HEK293 (cell line): ENCODE results near the gene OTUB2.

Source experiments
- CTCF ChIA-PET: fragments of 350-600 bp; formaldehyde crosslinking; extraction: SDS; loops from one replicate; lab custom pipeline; 2021; ENCODE audit warnings: antibody characterized with exemption; lab: Yijun Ruan, JAX
- POLR2A ChIA-PET: fragments of 300-600 bp; formaldehyde crosslinking; extraction: SDS; loops from one replicate; lab custom pipeline; 2020; ENCODE audit warnings: antibody characterized with exemption, inconsistent platforms; lab: Yijun Ruan, JAX
- H3K27ac ChIP-seq: fragments of 200-500 bp; sonication (Bioruptor generic); 2 replicates; pipeline ENCODE4 v1.5.1; 2014; ENCODE audit warnings: low read depth, low read length, control low read depth, inconsistent platforms; ENCODE audit errors: extremely low read depth
- H3K36me3 ChIP-seq, 2 experiments: fragments of 200-500 bp in 1 of 2; sonication (Bioruptor generic) in 1 of 2; 1 replicate in 1 of 2; 2 replicates in 1 of 2; pipeline ENCODE4 v1.5.1; 2014 to 2017; ENCODE audit warnings: inconsistent platforms in 2 of 2, low read length in 2 of 2; ENCODE audit not compliant: control insufficient read depth in 2 of 2, insufficient read depth in 1 of 2
- H3K4me1 ChIP-seq: fragments of 200-500 bp; sonication (Bioruptor generic); 2 replicates; pipeline ENCODE4 v1.5.1; 2014; ENCODE audit warnings: mild to moderate bottlenecking, low read length, inconsistent platforms; ENCODE audit not compliant: control insufficient read depth, insufficient read depth
- H3K4me3 ChIP-seq: 2 replicates; pipeline ENCODE4 v1.5.1; 2011; ENCODE audit warnings: low read depth, mild to moderate bottlenecking, control low read depth, low read length, moderate library complexity
- H3K9me3 ChIP-seq: fragments of 200-500 bp; sonication (Bioruptor generic); 2 replicates; pipeline ENCODE4 v1.5.1; 2014; ENCODE audit warnings: low read depth, low read length, inconsistent platforms; ENCODE audit not compliant: control insufficient read depth, insufficient read depth
- GLI2 ChIP-seq: fragments of 450-650 bp; formaldehyde crosslinking; IDR thresholded peaks from 2 replicates; pipeline ENCODE4; 2017; ENCODE audit warnings: missing biosample characterization, missing genetic modification characterization, low read depth, borderline replicate concordance
- KLF10 ChIP-seq: fragments of 450-650 bp; IDR thresholded peaks from 2 replicates; pipeline ENCODE4 v1.5.1; 2018; ENCODE audit warnings: missing biosample characterization, mild to moderate bottlenecking, missing genetic modification characterization
- RBAK ChIP-seq: fragments of 450-650 bp; formaldehyde crosslinking; IDR thresholded peaks from 2 replicates; pipeline ENCODE4 v1.5.1; 2016; ENCODE audit warnings: missing biosample characterization, missing genetic modification characterization
- SETDB1 ChIP-seq: IDR thresholded peaks from one replicate; pipeline ENCODE4 v1.6.1; 2017; ENCODE audit warnings: mild to moderate bottlenecking, low read length, moderate library complexity, mixed read lengths; ENCODE audit not compliant: insufficient read length
- ZBTB7A ChIP-seq: fragments of 450-650 bp; formaldehyde crosslinking; IDR thresholded peaks from 2 replicates; pipeline ENCODE4 v1.5.1; 2016; ENCODE audit warnings: low read depth, missing biosample characterization, missing genetic modification characterization
- ZNF112 ChIP-seq: fragments of 450-650 bp; formaldehyde crosslinking; IDR thresholded peaks from 2 replicates; pipeline ENCODE4 v1.5.0; 2017; ENCODE audit warnings: missing biosample characterization, missing genetic modification characterization
- ZNF138 ChIP-seq: fragments of 450-650 bp; formaldehyde crosslinking; IDR thresholded peaks from 2 replicates; pipeline ENCODE4 v1.5.1; 2016; ENCODE audit warnings: missing biosample characterization, missing genetic modification characterization, borderline replicate concordance
- ZNF184 ChIP-seq: fragments of 450-650 bp; IDR thresholded peaks from 2 replicates; pipeline ENCODE4 v1.5.1; 2018; ENCODE audit warnings: missing biosample characterization, mild to moderate bottlenecking, missing genetic modification characterization
- ZNF350 ChIP-seq: fragments of 450-650 bp; formaldehyde crosslinking; IDR thresholded peaks from 2 replicates; pipeline ENCODE4 v1.5.0; 2017; ENCODE audit warnings: missing biosample characterization, mild to moderate bottlenecking, missing genetic modification characterization
- ZNF37A ChIP-seq: fragments of 450-650 bp; IDR thresholded peaks from 2 replicates; pipeline ENCODE4 v1.5.1; 2018; ENCODE audit warnings: missing biosample characterization, missing genetic modification characterization
- ZNF544 ChIP-seq: fragments of 450-650 bp; formaldehyde crosslinking; IDR thresholded peaks from 2 replicates; pipeline ENCODE4 v1.5.0; 2017; ENCODE audit warnings: missing biosample characterization, missing genetic modification characterization
- ZNF571 ChIP-seq: fragments of 450-650 bp; formaldehyde crosslinking; IDR thresholded peaks from 2 replicates; pipeline ENCODE4 v1.5.0; 2017; ENCODE audit warnings: missing biosample characterization, missing genetic modification characterization
- ZNF585B ChIP-seq: fragments of 450-650 bp; formaldehyde crosslinking; IDR thresholded peaks from 2 replicates; pipeline ENCODE4 v1.5.1; 2016; ENCODE audit warnings: missing biosample characterization, missing genetic modification characterization
- ZNF600 ChIP-seq: fragments of 450-650 bp; formaldehyde crosslinking; IDR thresholded peaks from 2 replicates; pipeline ENCODE4 v1.5.1; 2016; ENCODE audit warnings: missing biosample characterization, missing genetic modification characterization
- ZNF624 ChIP-seq: fragments of 450-650 bp; formaldehyde crosslinking; IDR thresholded peaks from 2 replicates; pipeline ENCODE4 v1.5.1; 2017; ENCODE audit warnings: missing biosample characterization, missing genetic modification characterization
- ZNF629 ChIP-seq: fragments of 450-650 bp; formaldehyde crosslinking; IDR thresholded peaks from 2 replicates; pipeline ENCODE4 v1.5.1; 2017; ENCODE audit warnings: missing biosample characterization, missing genetic modification characterization
- ZNF660 ChIP-seq: fragments of 450-650 bp; IDR thresholded peaks from 2 replicates; pipeline ENCODE4 v1.5.1; 2018; ENCODE audit warnings: missing biosample characterization, mild to moderate bottlenecking, missing genetic modification characterization
- ZSCAN16 ChIP-seq: fragments of 450-650 bp; formaldehyde crosslinking; IDR thresholded peaks from 2 replicates; pipeline ENCODE4 v1.5.1; 2016; ENCODE audit warnings: missing biosample characterization, missing genetic modification characterization
- TF ChIP-seq, protein P1 (sequence below): fragments of 450-650 bp; formaldehyde crosslinking; IDR thresholded peaks from 2 replicates; pipeline ENCODE4 v1.5.1; 2016; ENCODE audit warnings: missing biosample characterization, missing genetic modification characterization, borderline replicate concordance
- TF ChIP-seq, protein P2 (sequence below): fragments of 450-650 bp; formaldehyde crosslinking; IDR thresholded peaks from 2 replicates; pipeline ENCODE4 v1.5.1; 2016; ENCODE audit warnings: missing biosample characterization, missing genetic modification characterization
- TF ChIP-seq, protein P3 (sequence below): fragments of 450-650 bp; formaldehyde crosslinking; IDR thresholded peaks from 2 replicates; pipeline ENCODE4 v1.5.1; 2016; ENCODE audit warnings: missing biosample characterization, missing genetic modification characterization

Gene OTUB2

DNA sequence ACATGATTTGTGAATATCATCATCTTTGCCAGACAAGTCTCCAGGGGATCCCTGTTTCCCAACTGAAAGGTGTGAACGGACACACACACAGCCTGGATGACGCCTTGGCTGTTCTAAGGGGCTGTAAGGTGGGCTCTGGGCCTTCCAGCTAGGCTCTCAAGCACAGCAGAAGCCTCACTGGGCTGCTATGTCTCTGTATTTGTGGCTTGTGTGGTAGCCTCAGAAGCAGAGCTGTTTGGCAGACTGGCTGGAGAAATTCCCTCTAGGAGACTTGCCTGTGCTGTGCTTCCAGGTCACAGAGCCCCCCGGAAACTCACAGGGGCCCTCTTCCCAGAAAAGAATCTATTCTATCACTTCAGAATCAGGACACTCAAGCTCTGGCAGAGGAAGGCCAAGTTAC is 21.4 kb downstream of the OTUB2 start (continued):
- TF ChIP-seq, protein P1, sequence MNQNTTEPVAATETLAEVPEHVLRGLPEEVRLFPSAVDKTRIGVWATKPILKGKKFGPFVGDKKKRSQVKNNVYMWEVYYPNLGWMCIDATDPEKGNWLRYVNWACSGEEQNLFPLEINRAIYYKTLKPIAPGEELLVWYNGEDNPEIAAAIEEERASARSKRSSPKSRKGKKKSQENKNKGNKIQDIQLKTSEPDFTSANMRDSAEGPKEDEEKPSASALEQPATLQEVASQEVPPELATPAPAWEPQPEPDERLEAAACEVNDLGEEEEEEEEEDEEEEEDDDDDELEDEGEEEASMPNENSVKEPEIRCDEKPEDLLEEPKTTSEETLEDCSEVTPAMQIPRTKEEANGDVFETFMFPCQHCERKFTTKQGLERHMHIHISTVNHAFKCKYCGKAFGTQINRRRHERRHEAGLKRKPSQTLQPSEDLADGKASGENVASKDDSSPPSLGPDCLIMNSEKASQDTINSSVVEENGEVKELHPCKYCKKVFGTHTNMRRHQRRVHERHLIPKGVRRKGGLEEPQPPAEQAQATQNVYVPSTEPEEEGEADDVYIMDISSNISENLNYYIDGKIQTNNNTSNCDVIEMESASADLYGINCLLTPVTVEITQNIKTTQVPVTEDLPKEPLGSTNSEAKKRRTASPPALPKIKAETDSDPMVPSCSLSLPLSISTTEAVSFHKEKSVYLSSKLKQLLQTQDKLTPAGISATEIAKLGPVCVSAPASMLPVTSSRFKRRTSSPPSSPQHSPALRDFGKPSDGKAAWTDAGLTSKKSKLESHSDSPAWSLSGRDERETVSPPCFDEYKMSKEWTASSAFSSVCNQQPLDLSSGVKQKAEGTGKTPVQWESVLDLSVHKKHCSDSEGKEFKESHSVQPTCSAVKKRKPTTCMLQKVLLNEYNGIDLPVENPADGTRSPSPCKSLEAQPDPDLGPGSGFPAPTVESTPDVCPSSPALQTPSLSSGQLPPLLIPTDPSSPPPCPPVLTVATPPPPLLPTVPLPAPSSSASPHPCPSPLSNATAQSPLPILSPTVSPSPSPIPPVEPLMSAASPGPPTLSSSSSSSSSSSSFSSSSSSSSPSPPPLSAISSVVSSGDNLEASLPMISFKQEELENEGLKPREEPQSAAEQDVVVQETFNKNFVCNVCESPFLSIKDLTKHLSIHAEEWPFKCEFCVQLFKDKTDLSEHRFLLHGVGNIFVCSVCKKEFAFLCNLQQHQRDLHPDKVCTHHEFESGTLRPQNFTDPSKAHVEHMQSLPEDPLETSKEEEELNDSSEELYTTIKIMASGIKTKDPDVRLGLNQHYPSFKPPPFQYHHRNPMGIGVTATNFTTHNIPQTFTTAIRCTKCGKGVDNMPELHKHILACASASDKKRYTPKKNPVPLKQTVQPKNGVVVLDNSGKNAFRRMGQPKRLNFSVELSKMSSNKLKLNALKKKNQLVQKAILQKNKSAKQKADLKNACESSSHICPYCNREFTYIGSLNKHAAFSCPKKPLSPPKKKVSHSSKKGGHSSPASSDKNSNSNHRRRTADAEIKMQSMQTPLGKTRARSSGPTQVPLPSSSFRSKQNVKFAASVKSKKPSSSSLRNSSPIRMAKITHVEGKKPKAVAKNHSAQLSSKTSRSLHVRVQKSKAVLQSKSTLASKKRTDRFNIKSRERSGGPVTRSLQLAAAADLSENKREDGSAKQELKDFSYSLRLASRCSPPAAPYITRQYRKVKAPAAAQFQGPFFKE (tag by site-specific recombination), result no peak
- TF ChIP-seq KLF10 (tag by site-specific recombination), result no peak
- TF ChIP-seq, protein P2, sequence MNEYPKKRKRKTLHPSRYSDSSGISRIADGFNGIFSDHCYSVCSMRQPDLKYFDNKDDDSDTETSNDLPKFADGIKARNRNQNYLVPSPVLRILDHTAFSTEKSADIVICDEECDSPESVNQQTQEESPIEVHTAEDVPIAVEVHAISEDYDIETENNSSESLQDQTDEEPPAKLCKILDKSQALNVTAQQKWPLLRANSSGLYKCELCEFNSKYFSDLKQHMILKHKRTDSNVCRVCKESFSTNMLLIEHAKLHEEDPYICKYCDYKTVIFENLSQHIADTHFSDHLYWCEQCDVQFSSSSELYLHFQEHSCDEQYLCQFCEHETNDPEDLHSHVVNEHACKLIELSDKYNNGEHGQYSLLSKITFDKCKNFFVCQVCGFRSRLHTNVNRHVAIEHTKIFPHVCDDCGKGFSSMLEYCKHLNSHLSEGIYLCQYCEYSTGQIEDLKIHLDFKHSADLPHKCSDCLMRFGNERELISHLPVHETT (tag by site-specific recombination), result no peak
- TF ChIP-seq, protein P3, sequence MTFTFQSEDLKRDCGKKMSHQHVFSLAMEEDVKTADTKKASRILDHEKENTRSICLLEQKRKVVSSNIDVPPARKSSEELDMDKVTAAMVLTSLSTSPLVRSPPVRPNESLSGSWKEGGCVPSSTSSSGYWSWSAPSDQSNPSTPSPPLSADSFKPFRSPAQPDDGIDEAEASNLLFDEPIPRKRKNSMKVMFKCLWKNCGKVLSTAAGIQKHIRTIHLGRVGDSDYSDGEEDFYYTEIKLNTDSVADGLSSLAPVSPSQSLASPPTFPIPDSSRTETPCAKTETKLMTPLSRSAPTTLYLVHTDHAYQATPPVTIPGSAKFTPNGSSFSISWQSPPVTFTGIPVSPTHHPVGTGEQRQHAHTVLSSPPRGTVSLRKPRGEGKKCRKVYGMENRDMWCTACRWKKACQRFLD (tag by site-specific recombination), result no peak
- TF ChIP-seq ZNF629, result no peak
- TF ChIP-seq ZBTB7A, result no peak

DNA sequence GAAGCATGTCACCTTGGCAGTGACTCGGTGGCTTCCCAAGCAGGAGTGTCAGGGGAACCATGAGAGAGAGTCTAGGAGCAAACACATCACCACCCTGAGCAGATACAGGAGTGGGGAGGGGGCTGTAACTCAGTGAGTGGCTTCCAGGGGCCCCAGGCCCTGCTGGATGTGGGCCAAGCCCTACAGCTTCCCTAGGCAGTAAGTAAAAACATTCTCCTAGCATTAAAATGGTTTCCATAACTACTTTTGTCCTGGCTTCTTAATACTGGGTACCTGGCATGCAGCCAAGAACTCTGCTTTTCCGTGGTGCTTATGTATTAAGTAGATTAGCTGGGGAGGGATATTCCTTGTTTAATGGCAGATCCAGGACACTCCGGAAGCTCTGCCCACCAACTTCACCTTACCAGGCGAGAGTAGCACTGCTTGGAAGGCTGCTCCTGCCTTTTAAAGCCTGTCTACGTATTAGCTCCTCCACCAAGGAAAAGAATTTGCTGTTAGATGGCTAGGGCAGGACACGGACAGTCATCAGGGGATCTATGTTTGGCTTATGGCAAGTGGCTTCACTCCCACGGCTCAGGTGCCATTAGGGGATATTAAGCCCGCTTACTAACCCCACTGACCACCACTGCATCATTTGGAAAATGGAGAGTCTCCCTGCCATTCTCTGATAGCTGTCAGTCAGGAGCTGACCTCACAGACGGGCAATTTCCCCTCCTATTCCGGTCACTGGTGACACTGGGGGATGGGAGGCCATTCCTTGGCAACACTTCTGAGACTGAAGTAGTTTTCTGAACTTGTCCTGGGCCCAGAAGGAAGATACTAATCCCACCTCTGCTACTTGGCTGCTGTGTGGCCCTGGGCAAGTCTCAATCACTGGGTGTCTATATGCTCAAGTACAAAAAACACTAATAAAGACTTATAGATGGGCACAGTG is 22.8 kb downstream of the OTUB2 start:
- CTCF ChIA-PET, result interaction anchor here (0.6 to 5.2 kb wide), 7 partner anchors 10 to 131 kb away, joined by 3 to 33 read pairs (median 6); no protein-coding TSS in a partner anchor
- H3K36me3 ChIP-seq, result peaks cover 36 to 96% of the 10 kb centered on the region in 2 experiments
- no peak for TF ChIP-seq SETDB1
- peak; percentile 61; the same call in 1 of the 2 replicates for TF ChIP-seq ZNF184
- 0 out of 2 replicates have a peak, but pooled peaks have one; percentile 26 for TF ChIP-seq KLF10 (tag by site-specific recombination)
- peak; percentile 42; the same call in 1 of the 2 replicates for TF ChIP-seq ZNF624 (tag by site-specific recombination)
- peak; percentile 94 for TF ChIP-seq ZNF544 (tag by site-specific recombination)
- no peak for TF ChIP-seq RBAK
- 0 out of 2 replicates have a peak, but pooled peaks have one; percentile 45 for TF ChIP-seq ZNF37A
- 0 out of 2 replicates have a peak, but pooled peaks have one; percentile 39 for TF ChIP-seq ZNF600
- no peak for TF ChIP-seq GLI2 (tag by site-specific recombination)
- 0 out of 2 replicates have a peak, but pooled peaks have one; percentile 30 for TF ChIP-seq ZNF571
- no peak for TF ChIP-seq ZSCAN16 (tag by site-specific recombination)
- TF ChIP-seq ZNF350 (tag by site-specific recombination), result 0 out of 2 replicates have a peak, but pooled peaks have one; percentile 33
- no peak for TF ChIP-seq ZNF585B (tag by site-specific recombination)
- TF ChIP-seq ZNF138 (tag by site-specific recombination), result no peak
- 0 out of 2 replicates have a peak, but pooled peaks have one; percentile 39 for TF ChIP-seq ZNF660 (tag by site-specific recombination)
- 0 out of 2 replicates have a peak, but pooled peaks have one; percentile 32 for TF ChIP-seq ZNF112 (tag by site-specific recombination)
- TF ChIP-seq, all 188 proteins: peak for 10
- Histone ChIP-seq H3K9me3 (no peaks in the 10 kb centered on the region), H3K4me1 (peaks cover 4% of the 10 kb centered on the region; the same call in 1 of the 2 replicates), H3K4me3 (no peak overlapping the region), H3K27ac (no peak overlapping the region)
- POLR2A ChIA-PET, result no interaction called here
